AG04450 (cell line): ENCODE measurements around the gene MRAP. TPM values are rescaled to one million over a fixed set of nuclear protein-coding genes. Genes with fewer than 3 reads are reported as not detected.

Source experiments
- CTCF ChIA-PET: fragments of 300-600, 350-600 bp; formaldehyde crosslinking; extraction: SDS; loops from one replicate; lab custom pipeline; 2022; ENCODE audit warnings: antibody characterized with exemption, inconsistent platforms; lab: Charles Lee
- POLR2A ChIA-PET: fragments of 350-600 bp; formaldehyde crosslinking; extraction: SDS; loops from one replicate; lab custom pipeline; 2021; ENCODE audit warnings: antibody characterized with exemption, inconsistent platforms; lab: Yijun Ruan, JAX
- DNase-seq: peaks from one replicate; pipeline ENCODE4 v3.0.0-alpha.2; 2011; ENCODE audit warnings: low read depth, low spot score
- H3K27ac ChIP-seq: one replicate; pipeline ENCODE4 v1.5.1; 2012; ENCODE audit warnings: low read depth, low read length, control low read depth
- H3K27me3 ChIP-seq: one replicate; pipeline ENCODE4 v1.6.0; 2012; ENCODE audit warnings: low read length; ENCODE audit not compliant: control insufficient read depth, insufficient read depth
- H3K4me3 ChIP-seq: 2 replicates; pipeline ENCODE4 v1.5.1; 2011; ENCODE audit warnings: mild to moderate bottlenecking, low read depth, low read length, control low read depth
- H3K9me3 ChIP-seq: 2 replicates; pipeline ENCODE4 v1.5.1; 2012; ENCODE audit warnings: low read length; ENCODE audit not compliant: control insufficient read depth, insufficient read depth
- polyA plus RNA-seq: library from polyadenylated mRNA; depleted of rRNA; stranded (reverse); fragments of >200 nt; gene quantifications from 2 replicates; pipeline ENCODE4 v1.2.3, GENCODE V29; 2011
- TF ChIP-seq, protein P1 (sequence below): IDR thresholded peaks from 2 replicates; pipeline ENCODE4 v1.5.1; 2011; ENCODE audit warnings: low read depth, low read length, control low read depth, inconsistent platforms

Gene MRAP
- polyA plus RNA-seq, 1 experiment, result not detected

DNA sequence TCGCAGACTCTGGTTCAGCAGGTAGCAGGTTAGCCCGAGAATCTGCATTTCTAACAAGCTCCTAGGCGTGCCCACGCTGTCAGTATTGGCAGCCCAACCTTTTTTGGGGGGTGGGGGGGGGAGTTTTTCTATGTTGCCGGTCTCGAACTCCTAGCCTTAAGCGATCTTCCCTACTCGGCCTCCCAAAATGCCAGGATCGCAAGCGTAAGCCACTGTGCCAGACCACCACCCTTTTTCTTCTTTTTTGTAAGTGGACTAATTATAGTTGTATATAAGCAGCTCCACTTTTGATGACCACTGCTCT is 19.3 kb upstream of the MRAP start:
- DNase-seq, result no peak
- ChIA-PET CTCF (interaction anchor here (0.6 to 1.6 kb wide), 4 partner anchors 14 to 1081 kb away, joined by 3 to 10 read pairs (median 7); no protein-coding TSS in a partner anchor), POLR2A (interaction anchor here (0.6 to 1.2 kb wide), 2 partner anchors 14 to 492 kb away, joined by 3 read pairs; partner anchors contain the start of gene PAXBP1)
- Histone ChIP-seq H3K4me3 (peak overlapping the region; percentile 94), H3K27ac (peak overlapping the region; percentile 77), H3K9me3 (no peaks in the 10 kb centered on the region), H3K27me3 (no peaks in the 10 kb centered on the region)
- TF ChIP-seq, protein P1, sequence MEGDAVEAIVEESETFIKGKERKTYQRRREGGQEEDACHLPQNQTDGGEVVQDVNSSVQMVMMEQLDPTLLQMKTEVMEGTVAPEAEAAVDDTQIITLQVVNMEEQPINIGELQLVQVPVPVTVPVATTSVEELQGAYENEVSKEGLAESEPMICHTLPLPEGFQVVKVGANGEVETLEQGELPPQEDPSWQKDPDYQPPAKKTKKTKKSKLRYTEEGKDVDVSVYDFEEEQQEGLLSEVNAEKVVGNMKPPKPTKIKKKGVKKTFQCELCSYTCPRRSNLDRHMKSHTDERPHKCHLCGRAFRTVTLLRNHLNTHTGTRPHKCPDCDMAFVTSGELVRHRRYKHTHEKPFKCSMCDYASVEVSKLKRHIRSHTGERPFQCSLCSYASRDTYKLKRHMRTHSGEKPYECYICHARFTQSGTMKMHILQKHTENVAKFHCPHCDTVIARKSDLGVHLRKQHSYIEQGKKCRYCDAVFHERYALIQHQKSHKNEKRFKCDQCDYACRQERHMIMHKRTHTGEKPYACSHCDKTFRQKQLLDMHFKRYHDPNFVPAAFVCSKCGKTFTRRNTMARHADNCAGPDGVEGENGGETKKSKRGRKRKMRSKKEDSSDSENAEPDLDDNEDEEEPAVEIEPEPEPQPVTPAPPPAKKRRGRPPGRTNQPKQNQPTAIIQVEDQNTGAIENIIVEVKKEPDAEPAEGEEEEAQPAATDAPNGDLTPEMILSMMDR, result no peak

DNA sequence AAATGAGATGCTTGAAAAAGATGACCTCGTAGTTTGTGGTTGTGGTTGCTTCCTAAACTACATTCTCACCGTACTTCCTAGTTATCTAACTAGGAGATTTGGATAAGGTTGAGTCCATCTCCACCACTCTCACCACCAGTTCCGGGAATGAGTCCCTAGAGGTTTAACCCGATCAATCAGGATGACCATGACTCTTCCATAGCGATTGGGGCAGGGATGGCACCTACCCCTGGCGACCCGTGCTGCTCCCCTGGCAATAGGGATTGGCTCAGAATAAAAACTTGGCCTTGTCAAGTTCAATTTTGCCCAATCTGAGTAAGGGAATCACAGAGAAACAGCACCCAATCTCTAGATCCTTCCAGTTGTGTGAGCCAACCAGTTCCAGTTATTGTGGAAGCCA is 17.1 kb upstream of the MRAP start:
- Histone ChIP-seq H3K27ac (no peak overlapping the region), H3K4me3 (no peak overlapping the region), H3K9me3 (no peaks in the 10 kb centered on the region), H3K27me3 (no peaks in the 10 kb centered on the region)
- DNase-seq, result no peak
- TF ChIP-seq, protein P1, result no peak
- ChIA-PET CTCF (interaction anchor here (0.6 kb wide), 1 partner anchor 501 kb away, joined by 3 read pairs; no protein-coding TSS in a partner anchor), POLR2A (no interaction called here)

- Histone ChIP-seq H3K4me3 (no peak overlapping the region), H3K27ac (no peak overlapping the region), H3K27me3 (no peaks in the 10 kb centered on the region), H3K9me3 (no peaks in the 10 kb centered on the region)
- POLR2A ChIA-PET, result no interaction called here
- CTCF ChIA-PET, result no interaction called here
- TF ChIP-seq, protein P1, result no peak
- DNase-seq, result no peak
These were observed 15.7 kb upstream of the MRAP start for GRCh38 chr21:32282992-32283391.

- CTCF ChIA-PET, result no interaction called here
These were observed 13.2 kb upstream of the MRAP start for GRCh38 chr21:32285476-32285875.

DNA sequence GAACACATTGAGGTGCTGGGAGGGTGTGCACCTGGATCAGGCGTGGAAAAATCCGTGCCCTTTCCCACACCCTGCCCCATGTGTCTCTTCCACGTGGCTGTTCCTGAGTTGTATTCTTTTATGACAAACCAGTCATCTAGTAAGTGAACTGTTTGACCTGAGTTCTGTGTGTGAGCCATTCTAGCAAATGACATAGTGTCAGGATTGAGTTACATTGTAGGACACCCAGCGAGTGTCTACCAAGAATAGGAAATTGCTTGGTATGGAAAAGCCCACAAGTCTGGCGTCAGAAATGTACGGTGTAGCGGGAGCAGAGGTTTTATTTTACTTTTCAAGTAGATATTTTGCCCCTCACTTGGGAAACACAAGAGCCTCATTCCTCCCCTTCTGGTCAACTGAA is 1.2 kb upstream of the MRAP start:
- CTCF ChIA-PET, result interaction anchor here (1.0 kb wide), 1 partner anchor 304 kb away, joined by 4 read pairs; no protein-coding TSS in a partner anchor
- no peak overlapping the region for H3K27ac ChIP-seq
- no peaks in the 10 kb centered on the region; the same call in none of the 2 replicates for H3K9me3 ChIP-seq
- H3K4me3 ChIP-seq, result no peak overlapping the region
- TF ChIP-seq, protein P1, result no peak
- DNase-seq, result no peak
- POLR2A ChIA-PET, result no interaction called here
- H3K27me3 ChIP-seq, result no peaks in the 10 kb centered on the region

More at GRCh38 chr21:32285476-32285875, 13.2 kb upstream of the MRAP start:
- TF ChIP-seq, protein P1, result no peak
- POLR2A ChIA-PET, result no interaction called here
- Histone ChIP-seq H3K27ac (no peak overlapping the region), H3K9me3 (no peaks in the 10 kb centered on the region), H3K27me3 (no peaks in the 10 kb centered on the region), H3K4me3 (no peak overlapping the region)
- DNase-seq, result no peak
